Liver (tissue), 9 donors: Measurements from ENCODE around the gene BHLHE23. TPM values are rescaled to one million over a fixed set of nuclear protein-coding genes. Genes with fewer than 3 reads are reported as not detected.
"Not testable (repeated sequence)": the region's sequence is repeated elsewhere in the genome, so short reads cannot be mapped to it uniquely, and the experiment has no call there.

Experiments
- DNase-seq: peaks from one replicate; pipeline ENCODE4 v3.0.0-alpha.2; 2017; ENCODE audit warnings: low spot score
- H3K27ac ChIP-seq, 2 donors: one replicate each; pipeline ENCODE4 v1.7.0; 2013; ENCODE audit warnings: inconsistent platforms in 2 of 2, low read length in 2 of 2, control low read depth in 1 of 2, low read depth in 1 of 2, mild to moderate bottlenecking in 1 of 2
- H3K27me3 ChIP-seq, 4 donors: one replicate each; pipeline versions ENCODE4 v1.6.1 to v1.7.0; 2013; ENCODE audit warnings: low read length in 3 of 4, inconsistent platforms in 1 of 4, mild to moderate bottlenecking in 1 of 4, moderate library complexity in 1 of 4; ENCODE audit not compliant: control insufficient read depth in 4 of 4, insufficient read depth in 4 of 4
- H3K36me3 ChIP-seq, 4 donors: one replicate each; pipeline versions ENCODE4 v1.6.1 to v1.7.0; 2013; ENCODE audit warnings: low read length in 3 of 4, mild to moderate bottlenecking in 3 of 4, low read depth in 1 of 4, moderate library complexity in 1 of 4; ENCODE audit not compliant: control insufficient read depth in 4 of 4, insufficient read depth in 3 of 4
- H3K4me1 ChIP-seq, 4 donors: one replicate each; pipeline versions ENCODE4 v1.6.1 to v1.7.0; 2013; ENCODE audit warnings: low read length in 3 of 4, mild to moderate bottlenecking in 3 of 4, moderate library complexity in 1 of 4; ENCODE audit not compliant: control insufficient read depth in 4 of 4, insufficient read depth in 4 of 4
- H3K4me3 ChIP-seq, 3 donors: one replicate each; pipeline versions ENCODE4 v1.6.1 to v1.7.0; 2013; ENCODE audit warnings: low read length in 3 of 3, control low read depth in 1 of 3, low read depth in 1 of 3, mild to moderate bottlenecking in 1 of 3
- H3K9ac ChIP-seq, 2 donors: one replicate each; pipeline ENCODE4 v1.7.0; 2013; ENCODE audit warnings: low read length in 2 of 2, mild to moderate bottlenecking in 2 of 2, moderate library complexity in 2 of 2, control low read depth in 1 of 2, low read depth in 1 of 2
- H3K9me3 ChIP-seq, 4 donors: one replicate each; pipeline versions ENCODE4 v1.6.1 to v1.7.0; 2013; ENCODE audit warnings: low read length in 3 of 4; ENCODE audit not compliant: control insufficient read depth in 4 of 4
- CTCF ChIP-seq: fragments of 150-350 bp; IDR thresholded peaks from 2 replicates; pipeline ENCODE4 v1.5.1; 2017; ENCODE audit warnings: improper control_type of control experiment, low read depth, low read length; ENCODE audit not compliant: missing input control
- EGR1 ChIP-seq, 2 donors: IDR thresholded peaks; 2 replicates each; pipeline ENCODE4 v1.6.1; 2016 to 2018; ENCODE audit warnings: antibody characterized with exemption in 2 of 2, low read depth in 2 of 2
- FOXA1 ChIP-seq: IDR thresholded peaks from 2 replicates; pipeline ENCODE4 v1.6.1; 2016; ENCODE audit warnings: antibody characterized with exemption
- HNF4A ChIP-seq, 2 donors: conservative IDR thresholded peaks; 2 replicates each; pipeline ENCODE4 v1.6.1; 2016; ENCODE audit warnings: antibody characterized with exemption in 2 of 2, mild to moderate bottlenecking in 2 of 2
- JUND ChIP-seq, 2 donors: IDR thresholded peaks; 2 replicates each; pipeline ENCODE4 v1.6.1; 2016; ENCODE audit warnings: antibody characterized with exemption in 2 of 2
- NR2F2 ChIP-seq: IDR thresholded peaks from 2 replicates; pipeline ENCODE4 v1.6.1; 2016; ENCODE audit warnings: antibody characterized with exemption
- RAD21 ChIP-seq, 2 donors: IDR thresholded peaks; 2 replicates each; pipeline ENCODE4 v1.6.1; 2016; ENCODE audit warnings: antibody characterized with exemption in 2 of 2, mild to moderate bottlenecking in 2 of 2
- RXRA ChIP-seq, 2 donors: IDR thresholded peaks; 2 replicates each; pipeline ENCODE4 v1.6.1; 2017 to 2018; ENCODE audit warnings: antibody characterized with exemption in 2 of 2, mild to moderate bottlenecking in 1 of 2
- TAF1 ChIP-seq: conservative IDR thresholded peaks from 2 replicates; pipeline ENCODE4 v1.6.1; 2016; ENCODE audit warnings: antibody characterized with exemption, mild to moderate bottlenecking
- YY1 ChIP-seq: IDR thresholded peaks from 2 replicates; pipeline ENCODE4 v1.6.1; 2016; ENCODE audit warnings: antibody characterized with exemption, mild to moderate bottlenecking
- ZBTB33 ChIP-seq: IDR thresholded peaks from 2 replicates; pipeline ENCODE4 v1.6.1; 2016; ENCODE audit warnings: antibody characterized with exemption
- WGBS: extraction: QIAGEN DNeasy Blood & Tissue Kit; methylation state at CpG from one replicate; pipeline ENCODE4 v1.1.7; 2013; 5-methylcytosine and 5-hydroxymethylcytosine counted together
- polyA plus RNA-seq, 2 donors: library from polyadenylated mRNA; stranded (reverse) in 1 of 2; unstranded in 1 of 2; fragments of 200-250 nt in 1 of 2; fragments of >200 nt in 1 of 2; fragmentation: Nextera tagmentation in 1 of 2; extraction: Ambion mirVana in 1 of 2; gene quantifications; one replicate each; pipeline versions ENCODE4 v1.2.1 to v1.2.3, GENCODE V29; 2013 to 2015
- total RNA-seq, 2 donors: library from RNA; depleted of rRNA; stranded (reverse); fragments of >200 nt; gene quantifications; one replicate each; pipeline ENCODE4 v1.2.3, GENCODE V29; 2014
- TF ChIP-seq, protein P1 (sequence below): IDR thresholded peaks from 2 replicates; pipeline ENCODE4 v1.6.1; 2016; ENCODE audit warnings: antibody characterized with exemption, mild to moderate bottlenecking
- TF ChIP-seq, protein P2 (sequence below): IDR thresholded peaks from 2 replicates; pipeline ENCODE4 v1.6.1; 2016; ENCODE audit warnings: antibody characterized with exemption
- TF ChIP-seq, protein P3 (sequence below): IDR thresholded peaks from 2 replicates; pipeline ENCODE4 v1.6.1; 2016; ENCODE audit warnings: antibody characterized with exemption
- donor health status: healthy.
- donor health status: healthy.
- donor health status: healthy.
- donor health status: healthy.
- donor health status: healthy.

BHLHE23 gene
- total and polyA plus RNA-seq, 4 donors = not detected

DNA sequence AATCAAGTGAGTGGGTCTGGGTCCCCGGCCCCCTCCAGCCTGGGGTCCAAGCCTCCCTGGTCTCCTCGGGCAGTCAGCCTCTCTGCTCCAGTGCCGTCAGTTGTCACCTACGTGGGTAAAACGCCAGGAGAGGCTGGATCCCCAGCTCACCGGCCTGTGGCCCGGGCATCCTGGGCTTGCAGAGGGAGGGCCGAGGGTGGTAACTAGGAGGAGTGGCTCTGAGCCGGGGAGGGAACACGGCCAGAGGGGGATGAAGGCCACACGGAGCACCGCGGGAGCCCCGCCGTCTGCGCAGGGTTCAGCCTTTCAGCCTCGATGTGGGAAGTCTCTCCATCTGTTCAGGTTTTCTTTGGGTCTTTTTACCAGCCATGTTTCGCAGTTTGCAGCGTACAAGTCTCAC lies 29.5 kb upstream of the BHLHE23 start:
- peaks cover 0 to 3% (median 0%) of the 10 kb centered on the region in 4 donors for H3K9me3 ChIP-seq
- no peak overlapping the region for H3K9ac ChIP-seq
- no peak overlapping the region for H3K27ac ChIP-seq
- peaks cover 0 to 3% (median 0%) of the 10 kb centered on the region in 4 donors for H3K4me1 ChIP-seq
- H3K36me3 ChIP-seq = no peaks in the 10 kb centered on the region
- no peak for DNase-seq
- 41% methylated on average over 19 of the region's 19 CpGs for WGBS
- peaks cover 0 to 15% (median 2%) of the 10 kb centered on the region in 4 donors for H3K27me3 ChIP-seq
- H3K4me3 ChIP-seq = no peak overlapping the region
- TF ChIP-seq HNF4A (conservative IDR thresholded peaks at IDR 0.05) (no peak), NR2F2 (no peak), TAF1 (no peak), RXRA (IDR thresholded peaks at IDR 0.05) (no peak), FOXA1 (no peak), JUND (IDR thresholded peaks at IDR 0.05) (no peak), RAD21 (IDR thresholded peaks at IDR 0.05) (no peak)
- TF ChIP-seq, protein P1, sequence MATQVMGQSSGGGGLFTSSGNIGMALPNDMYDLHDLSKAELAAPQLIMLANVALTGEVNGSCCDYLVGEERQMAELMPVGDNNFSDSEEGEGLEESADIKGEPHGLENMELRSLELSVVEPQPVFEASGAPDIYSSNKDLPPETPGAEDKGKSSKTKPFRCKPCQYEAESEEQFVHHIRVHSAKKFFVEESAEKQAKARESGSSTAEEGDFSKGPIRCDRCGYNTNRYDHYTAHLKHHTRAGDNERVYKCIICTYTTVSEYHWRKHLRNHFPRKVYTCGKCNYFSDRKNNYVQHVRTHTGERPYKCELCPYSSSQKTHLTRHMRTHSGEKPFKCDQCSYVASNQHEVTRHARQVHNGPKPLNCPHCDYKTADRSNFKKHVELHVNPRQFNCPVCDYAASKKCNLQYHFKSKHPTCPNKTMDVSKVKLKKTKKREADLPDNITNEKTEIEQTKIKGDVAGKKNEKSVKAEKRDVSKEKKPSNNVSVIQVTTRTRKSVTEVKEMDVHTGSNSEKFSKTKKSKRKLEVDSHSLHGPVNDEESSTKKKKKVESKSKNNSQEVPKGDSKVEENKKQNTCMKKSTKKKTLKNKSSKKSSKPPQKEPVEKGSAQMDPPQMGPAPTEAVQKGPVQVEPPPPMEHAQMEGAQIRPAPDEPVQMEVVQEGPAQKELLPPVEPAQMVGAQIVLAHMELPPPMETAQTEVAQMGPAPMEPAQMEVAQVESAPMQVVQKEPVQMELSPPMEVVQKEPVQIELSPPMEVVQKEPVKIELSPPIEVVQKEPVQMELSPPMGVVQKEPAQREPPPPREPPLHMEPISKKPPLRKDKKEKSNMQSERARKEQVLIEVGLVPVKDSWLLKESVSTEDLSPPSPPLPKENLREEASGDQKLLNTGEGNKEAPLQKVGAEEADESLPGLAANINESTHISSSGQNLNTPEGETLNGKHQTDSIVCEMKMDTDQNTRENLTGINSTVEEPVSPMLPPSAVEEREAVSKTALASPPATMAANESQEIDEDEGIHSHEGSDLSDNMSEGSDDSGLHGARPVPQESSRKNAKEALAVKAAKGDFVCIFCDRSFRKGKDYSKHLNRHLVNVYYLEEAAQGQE = no peak

- no peak overlapping the region for H3K27ac ChIP-seq
- no peak for TF ChIP-seq YY1
- TF ChIP-seq, protein P1 = no peak
- TF ChIP-seq, protein P2, sequence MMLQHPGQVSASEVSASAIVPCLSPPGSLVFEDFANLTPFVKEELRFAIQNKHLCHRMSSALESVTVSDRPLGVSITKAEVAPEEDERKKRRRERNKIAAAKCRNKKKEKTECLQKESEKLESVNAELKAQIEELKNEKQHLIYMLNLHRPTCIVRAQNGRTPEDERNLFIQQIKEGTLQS = no peak
- no peak for TF ChIP-seq NR2F2
- TF ChIP-seq CTCF = no peak
- TF ChIP-seq, protein P3, sequence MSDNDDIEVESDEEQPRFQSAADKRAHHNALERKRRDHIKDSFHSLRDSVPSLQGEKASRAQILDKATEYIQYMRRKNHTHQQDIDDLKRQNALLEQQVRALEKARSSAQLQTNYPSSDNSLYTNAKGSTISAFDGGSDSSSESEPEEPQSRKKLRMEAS = no peak
- no peak for TF ChIP-seq FOXA1
- TF ChIP-seq JUND (IDR thresholded peaks at IDR 0.05) = no peak
- no peak for TF ChIP-seq ZBTB33
- no peak for TF ChIP-seq RXRA (IDR thresholded peaks at IDR 0.05)
- TF ChIP-seq EGR1 (IDR thresholded peaks at IDR 0.05; ENCODE audit: low read depth in 2 of 2) = no peak
- H3K9me3 ChIP-seq = peaks cover 0 to 3% (median 0%) of the 10 kb centered on the region in 4 donors
- peaks cover 0 to 3% (median 0%) of the 10 kb centered on the region in 4 donors for H3K4me1 ChIP-seq
- H3K27me3 ChIP-seq = peaks cover 0 to 12% (median 2%) of the 10 kb centered on the region in 4 donors
- WGBS = 78% methylated on average over 23 of the region's 23 CpGs
- no peak overlapping the region for H3K9ac ChIP-seq
- DNase-seq = no peak
- H3K36me3 ChIP-seq = no peaks in the 10 kb centered on the region
- H3K4me3 ChIP-seq = no peak overlapping the region
Observed at GRCh38 chr20:63035603-63036185, 28.9 kb upstream of the BHLHE23 start.

DNA sequence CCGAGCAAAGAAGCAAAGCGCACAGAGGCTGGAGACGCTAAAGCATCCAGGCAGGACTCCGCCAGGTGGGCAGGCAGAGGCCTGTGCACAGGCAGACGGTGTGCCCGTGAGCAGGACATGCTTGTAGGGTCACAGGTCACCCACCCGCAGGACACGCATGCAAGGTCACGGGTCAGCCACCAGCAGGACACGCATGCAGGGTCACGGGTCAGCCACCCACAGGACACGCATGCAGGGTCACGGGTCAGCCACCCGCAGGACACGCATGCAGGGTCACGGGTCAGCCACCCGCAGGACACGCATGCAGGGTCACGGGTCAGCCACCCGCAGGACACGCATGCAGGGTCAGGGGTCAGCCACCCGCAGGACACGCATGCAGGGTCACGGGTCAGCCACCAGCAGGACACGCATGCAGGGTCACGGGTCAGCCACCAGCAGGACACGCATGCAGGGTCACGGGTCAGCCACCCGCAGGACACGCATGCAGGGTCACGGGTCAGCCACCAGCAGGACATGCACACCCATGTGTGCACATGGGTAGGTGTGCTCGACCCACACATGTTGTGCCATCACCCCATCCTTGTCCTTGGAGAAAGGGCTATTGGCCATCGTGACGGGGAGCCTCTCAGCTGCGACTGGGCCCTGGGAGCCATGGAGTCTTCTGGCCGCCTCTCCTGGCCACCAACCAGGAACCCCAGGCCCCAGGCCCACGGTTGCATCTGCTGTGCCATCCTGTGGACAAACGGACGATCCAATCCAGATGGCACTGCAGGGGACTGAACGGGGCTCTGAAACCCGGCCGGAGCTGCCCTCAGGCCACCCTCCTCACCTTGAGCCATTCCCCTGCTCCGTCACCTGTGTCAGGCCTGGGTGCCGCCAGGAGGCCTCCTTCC lies 28.2 kb upstream of the BHLHE23 start:
- not testable (repeated sequence) for H3K27ac ChIP-seq, H3K4me3 ChIP-seq, H3K9ac ChIP-seq, DNase-seq, H3K36me3 ChIP-seq, H3K4me1 ChIP-seq, H3K9me3 ChIP-seq
- WGBS = 81% methylated on average over 44 of the region's 44 CpGs
- peaks cover 0 to 11% (median 2%) of the 10 kb centered on the region in 4 donors for H3K27me3 ChIP-seq
